SK-N-SH (cell line): Measurements from ENCODE around the gene OXSR1. TPM values are rescaled to one million over a fixed set of nuclear protein-coding genes. Genes with fewer than 3 reads are reported as not detected.

Experiments used
- CTCF ChIA-PET: fragments of 300-600, 350-600 bp; formaldehyde crosslinking; extraction: SDS; loops from one replicate; lab custom pipeline; 2021; lab: Yijun Ruan, JAX
- POLR2A ChIA-PET: fragments of 350-600 bp; sonication (Branson Sonifier 250); formaldehyde crosslinking; extraction: SDS; loops from one replicate; lab custom pipeline; 2020; ENCODE audit warnings: antibody characterized with exemption, inconsistent platforms; lab: Yijun Ruan, JAX
- DNase-seq: peaks from one replicate; pipeline ENCODE4 v3.0.0; 2012
- H2AFZ ChIP-seq: fragments of 200-600 bp; sonication (generic); 2 replicates; pipeline ENCODE4 v1.8.1; 2016; ENCODE audit warnings: antibody characterized with exemption, mild to moderate bottlenecking, low read depth
- H3F3A ChIP-seq: fragments of 200-600 bp; sonication (generic); replicated peaks from 2 replicates; pipeline ENCODE3; 2016; ENCODE audit warnings: antibody characterized with exemption, mild to moderate bottlenecking; ENCODE audit not compliant: insufficient read depth
- H3K27ac ChIP-seq, 2 experiments: fragments of 200-500 bp in 1 of 2; fragments of 200-600 bp in 1 of 2; sonication (Bioruptor generic) in 1 of 2; sonication (generic), shearing (Covaris generic) in 1 of 2; 2 replicates each; pipeline versions ENCODE4 v1.5.1 to v1.6.1; 2014 to 2016; ENCODE audit warnings: low read depth in 2 of 2, inconsistent platforms in 1 of 2, low read length in 1 of 2, mild to moderate bottlenecking in 1 of 2, mixed read lengths in 1 of 2
- H3K27me3 ChIP-seq: fragments of 200-600 bp; sonication (generic), shearing (Covaris generic); 2 replicates; pipeline ENCODE4 v1.6.1; 2016; ENCODE audit warnings: mixed run types; ENCODE audit not compliant: insufficient read depth
- H3K36me3 ChIP-seq, 2 experiments: fragments of 200-500 bp in 1 of 2; fragments of 200-600 bp in 1 of 2; sonication (Bioruptor generic) in 1 of 2; sonication (generic) in 1 of 2; replicated peaks in 1 of 2; 2 replicates each; pipeline versions ENCODE3 to v1.5.1; 2014 to 2016; ENCODE audit warnings: low read length in 1 of 2, mild to moderate bottlenecking in 1 of 2; ENCODE audit not compliant: insufficient read depth in 2 of 2, control insufficient read depth in 1 of 2
- H3K4me1 ChIP-seq, 2 experiments: fragments of 200-500 bp in 1 of 2; fragments of 200-600 bp in 1 of 2; sonication (Bioruptor generic) in 1 of 2; sonication (generic), shearing (Covaris generic) in 1 of 2; 2 replicates each; pipeline versions ENCODE4 v1.5.1 to v1.6.1; 2014 to 2016; ENCODE audit warnings: low read depth in 1 of 2, low read length in 1 of 2, mixed run types in 1 of 2; ENCODE audit not compliant: insufficient read depth in 2 of 2, control insufficient read depth in 1 of 2
- H3K4me2 ChIP-seq: fragments of 200-600 bp; sonication (generic), shearing (Covaris generic); 2 replicates; pipeline ENCODE4 v1.6.1; 2017; ENCODE audit warnings: mixed run types
- H3K4me3 ChIP-seq, 2 experiments: fragments of 200-500 bp in 1 of 2; fragments of 200-600 bp in 1 of 2; sonication (Bioruptor generic) in 1 of 2; sonication (generic), shearing (Covaris generic) in 1 of 2; 2 replicates each; pipeline versions ENCODE4 v1.5.1 to v1.8.1; 2014 to 2016; ENCODE audit warnings: low read depth in 2 of 2, inconsistent platforms in 1 of 2, low read length in 1 of 2, mild to moderate bottlenecking in 1 of 2, mixed read lengths in 1 of 2, moderate library complexity in 1 of 2
- H3K79me2 ChIP-seq: fragments of 200-600 bp; sonication (generic); 2 replicates; pipeline ENCODE4 v1.8.1; 2017; ENCODE audit warnings: mild to moderate bottlenecking; ENCODE audit not compliant: insufficient read depth
- H3K9ac ChIP-seq: fragments of 200-600 bp; sonication (generic); 2 replicates; pipeline ENCODE4 v1.6.1; 2017; ENCODE audit warnings: mixed run types
- H3K9me2 ChIP-seq: fragments of 200-600 bp; sonication (generic); 2 replicates; pipeline ENCODE4 v1.6.1; 2017; ENCODE audit warnings: mixed run types
- H3K9me3 ChIP-seq: fragments of 200-600 bp; sonication (generic); 2 replicates; pipeline ENCODE4 v1.6.1; 2017; ENCODE audit warnings: mixed run types, mild to moderate bottlenecking, moderate library complexity
- H4K20me1 ChIP-seq: fragments of 200-600 bp; sonication (generic); 2 replicates; pipeline ENCODE4 v1.6.1; 2017; ENCODE audit warnings: mild to moderate bottlenecking, mixed run types; ENCODE audit not compliant: insufficient read depth
- ELF1 ChIP-seq: IDR thresholded peaks from 2 replicates; pipeline ENCODE4 v1.4.0; 2012
- EP300 ChIP-seq, 2 experiments: IDR thresholded peaks; 2 replicates each; pipeline versions ENCODE4 v1.4.0 to v1.6.1; 2012; ENCODE audit warnings: borderline replicate concordance in 1 of 2, low read depth in 1 of 2, low read length in 1 of 2
- FOXJ3 ChIP-seq: sonication (generic); formaldehyde crosslinking; IDR thresholded peaks from 2 replicates; pipeline ENCODE4 v1.5.1; 2020; ENCODE audit warnings: mild to moderate bottlenecking, missing genetic modification reagents
- GATA2 ChIP-seq: sonication (generic); formaldehyde crosslinking; IDR thresholded peaks from 2 replicates; pipeline ENCODE4 v1.5.0; 2020; ENCODE audit warnings: mild to moderate bottlenecking, missing genetic modification reagents
- IRF3 ChIP-seq: fragments of 150-350 bp; IDR thresholded peaks from 2 replicates; pipeline ENCODE4 v1.6.1; 2016; ENCODE audit warnings: mild to moderate bottlenecking, low read depth, low read length
- MAX ChIP-seq: IDR thresholded peaks from 2 replicates; pipeline ENCODE4 v1.4.0; 2012; ENCODE audit warnings: low read depth
- MEF2A ChIP-seq: IDR thresholded peaks from 2 replicates; pipeline ENCODE4 v1.4.0; 2012; ENCODE audit warnings: low read depth, borderline replicate concordance
- MXI1 ChIP-seq: IDR thresholded peaks from 2 replicates; pipeline ENCODE4 v1.6.1; 2012; ENCODE audit warnings: mild to moderate bottlenecking, low read depth, low read length, improper control_type of control experiment
- POLR2AphosphoS5 ChIP-seq: IDR thresholded peaks from 2 replicates; pipeline ENCODE4 v1.6.1; 2012; ENCODE audit warnings: low read depth, low read length
- RCOR1 ChIP-seq: fragments of 150-350 bp; IDR thresholded peaks from 2 replicates; pipeline ENCODE4 v1.6.1; 2017; ENCODE audit warnings: antibody characterized with exemption, low read length
- RXRA ChIP-seq: IDR thresholded peaks from 2 replicates; pipeline ENCODE4 v1.4.0; 2012; ENCODE audit warnings: low read depth, mild to moderate bottlenecking, borderline replicate concordance
- TAF1 ChIP-seq: IDR thresholded peaks from 2 replicates; pipeline ENCODE4 v1.6.1; 2012; ENCODE audit warnings: low read depth, mild to moderate bottlenecking, low read length, moderate library complexity, borderline replicate concordance
- TEAD4 ChIP-seq: IDR thresholded peaks from 2 replicates; pipeline ENCODE4 v1.4.0; 2012; ENCODE audit warnings: mild to moderate bottlenecking, borderline replicate concordance; ENCODE audit not compliant: insufficient read depth
- USF2 ChIP-seq: fragments of 150-350 bp; IDR thresholded peaks from 2 replicates; pipeline ENCODE4 v1.6.1; 2017; ENCODE audit warnings: antibody characterized with exemption, low read length, low read depth, borderline replicate concordance
- YY1 ChIP-seq: IDR thresholded peaks from 2 replicates; pipeline ENCODE4 v1.4.0; 2012; ENCODE audit warnings: low read depth, mild to moderate bottlenecking
- ZBTB33 ChIP-seq: IDR thresholded peaks from 2 replicates; pipeline ENCODE4 v1.4.0; 2012; ENCODE audit warnings: low read depth, borderline replicate concordance
- WGBS: methylation state at CpG from one replicate; pipeline ENCODE4 v1.1.6; 2017; ENCODE audit warnings: low lambda C conversion rate; 5-methylcytosine and 5-hydroxymethylcytosine counted together
- polyA plus RNA-seq, 3 experiments: library from polyadenylated mRNA; depleted of rRNA; stranded (reverse); fragments of >200 nt; gene quantifications; 2 replicates each; pipeline ENCODE4 v1.2.3, GENCODE V29; 2012
- TF ChIP-seq, protein P1 (sequence below): IDR thresholded peaks from 2 replicates; pipeline ENCODE4 v1.4.0; 2012; ENCODE audit warnings: low read depth, borderline replicate concordance

The OXSR1 gene
- polyA plus RNA-seq, 1 of the 3 experiments (the other 2 are of a cell fraction) = 22.3 TPM

- no peak overlapping the region for H3K9ac ChIP-seq
- H3K36me3 ChIP-seq = no peaks in the 10 kb centered on the region
- H3F3A ChIP-seq = no peaks in the 10 kb centered on the region
- TF ChIP-seq RXRA (no peak), GATA2 (no peak), TEAD4 (no peak), ELF1 (no peak), MXI1 (no peak), FOXJ3 (CRISPR knock-in tag) (no peak), RCOR1 (no peak), TAF1 (no peak), POLR2AphosphoS5 (no peak), MAX (no peak), USF2 (no peak), ZBTB33 (no peak), IRF3 (no peak), MEF2A (no peak), YY1 (no peak), EP300 (IDR thresholded peaks at IDR 0.05; ENCODE audit: borderline replicate concordance in 1 of 2, low read depth in 1 of 2, low read length in 1 of 2) (no peak)
- TF ChIP-seq, protein P1, sequence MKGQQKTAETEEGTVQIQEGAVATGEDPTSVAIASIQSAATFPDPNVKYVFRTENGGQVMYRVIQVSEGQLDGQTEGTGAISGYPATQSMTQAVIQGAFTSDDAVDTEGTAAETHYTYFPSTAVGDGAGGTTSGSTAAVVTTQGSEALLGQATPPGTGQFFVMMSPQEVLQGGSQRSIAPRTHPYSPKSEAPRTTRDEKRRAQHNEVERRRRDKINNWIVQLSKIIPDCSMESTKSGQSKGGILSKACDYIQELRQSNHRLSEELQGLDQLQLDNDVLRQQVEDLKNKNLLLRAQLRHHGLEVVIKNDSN = no peak
- peaks cover 0 to 5% of the 10 kb centered on the region in 2 experiments; a peak in 1 of 4 replicates for H3K4me1 ChIP-seq
- no peaks in the 10 kb centered on the region for H4K20me1 ChIP-seq
- H3K9me3 ChIP-seq = no peaks in the 10 kb centered on the region
- POLR2A ChIA-PET = no interaction called here
- no peak overlapping the region for H3K4me3 ChIP-seq
- no peaks in the 10 kb centered on the region for H3K79me2 ChIP-seq
- DNase-seq = no peak
- CTCF ChIA-PET = interaction anchor here (1.3 to 1.6 kb wide), 2 partner anchors 10 to 13 kb away, joined by 4 to 6 read pairs; partner anchors contain the start of gene MYD88
- H2AFZ ChIP-seq = no peak overlapping the region
- H3K27me3 ChIP-seq = no peaks in the 10 kb centered on the region
- WGBS = 86% methylated on average over 3 of the region's 3 CpGs
- H3K9me2 ChIP-seq = no peaks in the 10 kb centered on the region
- no peak overlapping the region for H3K4me2 ChIP-seq
- no peak overlapping the region for H3K27ac ChIP-seq
Observed at GRCh38 chr3:38151667-38152265, 13.6 kb upstream of the OXSR1 start.
